ENCODE data around the gene PWWP2A. TPM values are rescaled to one million over a fixed set of nuclear protein-coding genes. Genes with fewer than 3 reads are reported as not detected.

The PWWP2A gene
- total RNA-seq, 1 donor from 2014 or later: 9.9 TPM

DNA sequence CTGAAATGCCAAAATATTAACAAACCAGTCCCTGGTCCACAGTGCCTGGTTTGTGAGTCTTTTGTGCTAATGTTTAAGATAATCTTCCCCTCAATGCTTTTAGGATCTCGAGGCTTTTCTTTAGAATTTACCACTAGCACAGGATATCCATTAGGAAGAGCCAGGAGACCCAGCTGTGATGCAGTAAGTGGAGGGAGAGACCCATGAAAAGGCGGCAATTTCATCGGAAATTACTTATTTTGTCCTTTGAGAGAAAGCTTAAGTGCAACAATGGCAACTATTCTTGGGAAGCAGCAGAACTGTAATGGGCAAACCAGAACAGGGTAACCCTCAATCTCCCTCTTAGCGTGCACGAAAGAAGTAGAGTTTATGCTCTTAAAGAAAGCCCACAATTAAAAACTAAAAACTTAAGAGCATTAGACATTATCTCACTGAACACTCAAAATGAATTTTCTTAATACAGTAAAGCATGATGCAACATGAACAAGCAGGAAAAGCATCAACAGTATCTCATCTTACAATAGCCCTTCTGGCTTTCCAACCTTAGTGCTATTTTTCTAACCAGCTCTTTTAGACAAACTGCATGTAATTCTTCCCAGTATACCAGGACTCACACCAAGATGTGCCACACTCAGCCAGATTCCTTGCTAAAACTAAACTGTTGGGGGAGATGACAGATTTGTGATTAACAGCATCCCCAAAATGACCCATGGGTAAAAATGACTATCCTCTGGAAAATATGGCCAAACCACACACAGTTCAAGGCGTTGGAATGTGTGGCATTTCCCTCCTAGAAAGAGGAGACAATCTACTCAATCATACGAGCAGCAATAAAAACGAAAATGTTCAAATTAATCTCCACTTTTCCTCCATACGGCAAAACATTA lies 36.4 kb downstream of the PWWP2A start:
- peaks cover 11% of the 10 kb centered on the region for H3K4me1 ChIP-seq
- TF ChIP-seq, protein P1, sequence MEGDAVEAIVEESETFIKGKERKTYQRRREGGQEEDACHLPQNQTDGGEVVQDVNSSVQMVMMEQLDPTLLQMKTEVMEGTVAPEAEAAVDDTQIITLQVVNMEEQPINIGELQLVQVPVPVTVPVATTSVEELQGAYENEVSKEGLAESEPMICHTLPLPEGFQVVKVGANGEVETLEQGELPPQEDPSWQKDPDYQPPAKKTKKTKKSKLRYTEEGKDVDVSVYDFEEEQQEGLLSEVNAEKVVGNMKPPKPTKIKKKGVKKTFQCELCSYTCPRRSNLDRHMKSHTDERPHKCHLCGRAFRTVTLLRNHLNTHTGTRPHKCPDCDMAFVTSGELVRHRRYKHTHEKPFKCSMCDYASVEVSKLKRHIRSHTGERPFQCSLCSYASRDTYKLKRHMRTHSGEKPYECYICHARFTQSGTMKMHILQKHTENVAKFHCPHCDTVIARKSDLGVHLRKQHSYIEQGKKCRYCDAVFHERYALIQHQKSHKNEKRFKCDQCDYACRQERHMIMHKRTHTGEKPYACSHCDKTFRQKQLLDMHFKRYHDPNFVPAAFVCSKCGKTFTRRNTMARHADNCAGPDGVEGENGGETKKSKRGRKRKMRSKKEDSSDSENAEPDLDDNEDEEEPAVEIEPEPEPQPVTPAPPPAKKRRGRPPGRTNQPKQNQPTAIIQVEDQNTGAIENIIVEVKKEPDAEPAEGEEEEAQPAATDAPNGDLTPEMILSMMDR (IDR thresholded peaks at IDR 0.05; ENCODE audit: borderline replicate concordance): no peak
- H3K9me3 ChIP-seq (replicated peaks): no peaks in the 10 kb centered on the region
- H3K36me3 ChIP-seq: peaks cover 12% of the 10 kb centered on the region
- no peak overlapping the region for H3K4me3 ChIP-seq
- H3K27me3 ChIP-seq (ENCODE audit: low read depth): no peaks in the 10 kb centered on the region
- intact Hi-C loops (cut with micrococcal nuclease): no loop called here
- no peak for DNase-seq
- H3K27ac ChIP-seq (replicated peaks): no peak overlapping the region

DNA sequence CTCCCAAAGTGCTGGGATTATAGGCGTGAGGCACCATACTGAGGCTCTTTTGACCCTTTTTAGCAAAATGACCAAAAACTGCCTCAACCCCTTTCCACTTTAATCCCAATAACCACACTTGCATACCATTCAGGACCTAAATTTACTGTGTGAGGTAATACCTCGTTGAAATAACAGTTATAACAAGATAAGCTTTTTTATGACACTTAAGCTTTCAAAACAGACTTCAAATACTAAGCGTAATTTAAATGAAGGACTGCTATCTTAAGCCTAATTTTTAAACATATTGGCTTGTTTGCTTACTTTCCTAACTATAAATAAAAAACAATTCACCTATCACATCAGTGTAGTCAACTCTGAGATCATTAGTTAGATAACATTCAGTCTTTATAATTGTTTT lies 37.8 kb downstream of the PWWP2A start:
- TF ChIP-seq, protein P1 (IDR thresholded peaks at IDR 0.05; ENCODE audit: borderline replicate concordance): no peak
- H3K4me1 ChIP-seq: peaks cover 11% of the 10 kb centered on the region
- H3K27ac ChIP-seq (replicated peaks): no peak overlapping the region
- H3K9me3 ChIP-seq (replicated peaks): no peaks in the 10 kb centered on the region
- peaks cover 22% of the 10 kb centered on the region for H3K36me3 ChIP-seq
- no peaks in the 10 kb centered on the region for H3K27me3 ChIP-seq (ENCODE audit: low read depth)
- intact Hi-C loops (cut with micrococcal nuclease): no loop called here
- H3K4me3 ChIP-seq: no peak overlapping the region
- no peak for DNase-seq

DNA sequence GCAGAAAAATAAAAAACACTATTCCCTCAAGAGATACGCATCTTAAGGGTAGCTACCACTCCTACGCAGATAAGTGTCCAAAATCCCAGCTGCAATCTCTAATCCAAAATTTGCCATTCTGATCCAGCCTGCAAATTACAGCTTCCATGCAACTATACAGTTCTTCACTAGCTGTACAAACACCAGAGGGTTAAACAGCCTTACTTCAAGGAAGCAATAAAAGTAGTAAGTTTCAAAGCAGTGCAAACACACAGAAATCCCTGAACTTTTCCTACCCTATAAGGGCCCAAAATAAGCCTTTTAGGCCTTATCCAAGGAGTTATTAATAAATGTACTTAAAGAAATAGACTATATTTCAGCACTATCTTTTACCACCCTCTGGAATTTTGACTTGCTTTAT lies 39.5 kb downstream of the PWWP2A start:
- H3K4me1 ChIP-seq: peaks cover 11% of the 10 kb centered on the region
- H3K4me3 ChIP-seq: no peak overlapping the region
- peaks cover 19% of the 10 kb centered on the region for H3K36me3 ChIP-seq
- H3K27me3 ChIP-seq (ENCODE audit: low read depth): no peaks in the 10 kb centered on the region
- no peak overlapping the region for H3K27ac ChIP-seq (replicated peaks)
- no peaks in the 10 kb centered on the region for H3K9me3 ChIP-seq (replicated peaks)
- no peak for DNase-seq
- intact Hi-C loops (cut with micrococcal nuclease): no loop called here
- TF ChIP-seq, protein P1 (IDR thresholded peaks at IDR 0.05; ENCODE audit: borderline replicate concordance): no peak

DNA sequence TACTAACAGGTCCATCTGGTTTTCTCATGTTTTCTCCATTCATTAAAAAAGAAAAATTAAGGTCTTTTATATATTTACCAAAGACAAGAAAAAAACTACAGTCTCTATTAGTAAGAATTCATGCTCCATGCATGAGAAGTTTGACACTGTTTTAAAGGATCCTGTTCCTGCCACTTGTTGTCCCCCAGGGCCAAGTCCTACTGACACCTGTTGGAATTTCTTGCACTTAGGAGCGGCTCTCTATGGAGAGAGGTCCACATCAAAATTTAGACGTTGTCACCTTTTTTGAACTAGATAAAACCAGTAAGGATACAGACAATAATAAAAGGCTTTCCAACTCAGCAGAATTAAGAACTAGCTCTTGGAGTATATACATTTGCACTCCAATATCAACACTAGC lies 42.3 kb downstream of the PWWP2A start:
- DNase-seq: no peak
- H3K4me3 ChIP-seq: no peak overlapping the region
- intact Hi-C loops (cut with micrococcal nuclease): no loop called here
- H3K27ac ChIP-seq (replicated peaks): no peak overlapping the region
- H3K27me3 ChIP-seq (ENCODE audit: low read depth): no peaks in the 10 kb centered on the region
- H3K36me3 ChIP-seq: peaks cover 19% of the 10 kb centered on the region
- H3K4me1 ChIP-seq: peaks cover 4% of the 10 kb centered on the region
- no peaks in the 10 kb centered on the region for H3K9me3 ChIP-seq (replicated peaks)
- TF ChIP-seq, protein P1 (IDR thresholded peaks at IDR 0.05; ENCODE audit: borderline replicate concordance): no peak

DNA sequence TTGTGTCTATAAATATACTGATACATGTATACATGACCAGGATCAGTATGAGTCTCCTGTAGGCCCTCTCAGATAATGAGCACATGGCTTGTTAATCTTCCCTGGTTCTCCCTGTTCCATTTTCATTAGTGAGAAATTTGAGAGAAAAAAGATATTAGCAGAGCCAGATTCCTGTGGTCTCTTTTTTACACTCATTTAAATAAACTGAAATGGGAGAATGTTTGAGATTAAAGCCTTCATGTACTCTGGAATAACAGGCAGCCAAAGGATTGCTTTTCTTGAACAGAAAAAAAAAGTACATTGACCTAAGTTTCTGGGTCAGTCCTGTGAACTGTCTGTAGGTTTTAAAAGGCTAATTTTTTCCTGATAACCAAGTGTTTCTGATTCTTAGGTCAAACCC lies 44.2 kb downstream of the PWWP2A start:
- H3K27me3 ChIP-seq (ENCODE audit: low read depth): no peaks in the 10 kb centered on the region
- no peak overlapping the region for H3K4me3 ChIP-seq
- intact Hi-C loops (cut with micrococcal nuclease): no loop called here
- H3K36me3 ChIP-seq: peaks cover 19% of the 10 kb centered on the region
- H3K27ac ChIP-seq (replicated peaks): no peak overlapping the region
- H3K9me3 ChIP-seq (replicated peaks): no peaks in the 10 kb centered on the region
- TF ChIP-seq, protein P1 (IDR thresholded peaks at IDR 0.05; ENCODE audit: borderline replicate concordance): no peak
- no peak for DNase-seq
- peaks cover 15% of the 10 kb centered on the region for H3K4me1 ChIP-seq

Measured in left ventricle myocardium inferior (tissue), 1 donor.